Fibroblast of upper back skin (primary cell): ENCODE measurements around the gene AQP1.

Source experiments
- DNase-seq: peaks from one replicate; pipeline ENCODE4 v3.0.0-alpha.2; 2013

AQP1 gene

GRCh38 chr7:30907527-30908267 lies 4.0 kb upstream of the AQP1 start:
- no peak for DNase-seq

- no peak for DNase-seq
Observed at GRCh38 chr7:30908681-30909080, 3.0 kb upstream of the AQP1 start.

GRCh38 chr7:30909431-30909830 lies 2.2 kb upstream of the AQP1 start:
- DNase-seq, result no peak

GRCh38 chr7:30910411-30911073 lies 1.1 kb upstream of the AQP1 start:
- DNase-seq, result no peak

- DNase-seq, result no peak
Observed at GRCh38 chr7:30911133-30911532, 520 bp upstream of the AQP1 start.

- DNase-seq, result no peak
Observed at GRCh38 chr7:30912021-30912730, 523 bp downstream of the AQP1 start.

GRCh38 chr7:30912731-30912985 lies 1.0 kb downstream of the AQP1 start:
- no peak for DNase-seq

GRCh38 chr7:30912986-30913811 lies 1.5 kb downstream of the AQP1 start:
- DNase-seq, result no peak

- DNase-seq, result no peak
Observed at GRCh38 chr7:30913821-30914515, 2.3 kb downstream of the AQP1 start.

GRCh38 chr7:30914596-30914995 lies 2.9 kb downstream of the AQP1 start:
- DNase-seq, result peak; percentile 55

GRCh38 chr7:30915005-30915601 lies 3.5 kb downstream of the AQP1 start:
- no peak for DNase-seq

GRCh38 chr7:30915751-30916150 lies 4.1 kb downstream of the AQP1 start:
- DNase-seq, result no peak

- no peak for DNase-seq
Observed at GRCh38 chr7:30916255-30916654, 4.6 kb downstream of the AQP1 start.

GRCh38 chr7:30916767-30917166 lies 5.1 kb downstream of the AQP1 start:
- DNase-seq, result no peak

GRCh38 chr7:30917216-30917893 lies 5.7 kb downstream of the AQP1 start:
- no peak for DNase-seq

- DNase-seq, result no peak
Observed at GRCh38 chr7:30918676-30919075, 7.0 kb downstream of the AQP1 start.

GRCh38 chr7:30920021-30920583 lies 8.4 kb downstream of the AQP1 start:
- peak; percentile 41 for DNase-seq

GRCh38 chr7:30920584-30921539 lies 9.2 kb downstream of the AQP1 start:
- peak; percentile 56 for DNase-seq

- no peak for DNase-seq
Observed at GRCh38 chr7:30921540-30922401, 10.1 kb downstream of the AQP1 start.
